GM23338 (cell line): ENCODE measurements around the gene PLXND1. TPM values are rescaled to one million over a fixed set of nuclear protein-coding genes. Genes with fewer than 3 reads are reported as not detected.

Source experiments
- ATAC-seq: fragments of 200-7000 bp; cut with Tn5 transposase; 3 replicates; pipeline ENCODE4 v1.9.1; 2020
- DNase-seq: peaks from one replicate; pipeline ENCODE4 v3.0.0-alpha.2; 2015; ENCODE audit warnings: low spot score
- H2AFZ ChIP-seq: fragments of 200-600 bp; sonication (generic); 2 replicates; pipeline ENCODE4 v1.8.0; 2016; ENCODE audit warnings: antibody characterized with exemption, mild to moderate bottlenecking, moderate library complexity
- H3F3A ChIP-seq: fragments of 200-600 bp; sonication (generic); replicated peaks from 2 replicates; pipeline ENCODE4 v1.8.0; 2017; ENCODE audit warnings: antibody characterized with exemption, mixed run types, low read depth
- H3K27ac ChIP-seq: fragments of 200-600 bp; sonication (generic); 2 replicates; pipeline ENCODE4 v1.6.1; 2016; ENCODE audit warnings: low read depth
- H3K27me3 ChIP-seq: fragments of 200-600 bp; sonication (generic); 2 replicates; pipeline ENCODE4 v1.8.0; 2016; ENCODE audit warnings: mild to moderate bottlenecking, mixed run types, moderate library complexity; ENCODE audit not compliant: insufficient read depth
- H3K36me3 ChIP-seq: fragments of 200-600 bp; sonication (generic); 2 replicates; pipeline ENCODE4 v1.8.0; 2016; ENCODE audit warnings: mild to moderate bottlenecking; ENCODE audit not compliant: insufficient read depth
- H3K4me1 ChIP-seq: fragments of 200-600 bp; sonication (generic); 2 replicates; pipeline ENCODE4 v1.8.0; 2016; ENCODE audit warnings: mild to moderate bottlenecking, moderate library complexity; ENCODE audit not compliant: insufficient read depth
- H3K4me2 ChIP-seq: fragments of 200-600 bp; sonication (generic); 2 replicates; pipeline ENCODE4 v1.7.1; 2017; ENCODE audit warnings: mixed run types
- H3K4me3 ChIP-seq: fragments of 200-600 bp; sonication (generic); 2 replicates; pipeline ENCODE4 v1.6.1; 2016; ENCODE audit warnings: mixed run types
- H3K79me2 ChIP-seq: fragments of 200-600 bp; sonication (generic); replicated peaks from 2 replicates; pipeline ENCODE4 v1.8.0; 2017; ENCODE audit warnings: mild to moderate bottlenecking; ENCODE audit not compliant: insufficient read depth
- H3K9me2 ChIP-seq: fragments of 200-600 bp; sonication (generic); 2 replicates; pipeline ENCODE4 v1.8.0; 2017; ENCODE audit not compliant: insufficient read depth
- H4K20me1 ChIP-seq: fragments of 200-600 bp; sonication (generic); replicated peaks from 2 replicates; pipeline ENCODE4 v1.8.0; 2017; ENCODE audit warnings: mild to moderate bottlenecking; ENCODE audit not compliant: insufficient read depth
- H3K27ac Mint-ChIP-seq: 2 replicates; pipeline ENCODE4 v1.8.0; 2020; ENCODE audit warnings: inconsistent platforms, mild to moderate bottlenecking, moderate library complexity, mixed read lengths
- H3K27me3 Mint-ChIP-seq: 3 replicates; pipeline ENCODE4 v1.8.0; 2022; ENCODE audit warnings: low read depth, mild to moderate bottlenecking, moderate library complexity, mixed read lengths, inconsistent platforms; ENCODE audit not compliant: insufficient read depth, poor library complexity
- H3K36me3 Mint-ChIP-seq: 3 replicates; pipeline ENCODE4 v1.8.0; 2021; ENCODE audit warnings: low read depth, mild to moderate bottlenecking, inconsistent platforms, moderate library complexity, mixed read lengths
- H3K4me1 Mint-ChIP-seq: 3 replicates; pipeline ENCODE4 v1.8.0; 2020; ENCODE audit warnings: mild to moderate bottlenecking, inconsistent platforms, mixed read lengths
- H3K4me3 Mint-ChIP-seq: 3 replicates; pipeline ENCODE4 v1.8.0; 2021; ENCODE audit warnings: moderate library complexity, mild to moderate bottlenecking, inconsistent platforms, mixed read lengths
- H3K9me3 Mint-ChIP-seq: 3 replicates; pipeline ENCODE4 v1.8.0; 2020; ENCODE audit warnings: moderate library complexity, mild to moderate bottlenecking, inconsistent platforms, mixed read lengths
- ETS1 ChIP-seq: IDR thresholded peaks from 2 replicates; pipeline ENCODE4 v1.6.1; 2016; ENCODE audit warnings: antibody characterized with exemption
- NANOG ChIP-seq: IDR thresholded peaks from 2 replicates; pipeline ENCODE4 v1.6.1; 2016; ENCODE audit warnings: antibody characterized with exemption, borderline replicate concordance
- REST ChIP-seq: IDR thresholded peaks from one replicate; pipeline ENCODE4 v1.6.1; 2018; ENCODE audit warnings: antibody characterized with exemption; ENCODE audit not compliant: unreplicated experiment
- ZNF114 ChIP-seq: fragments of 250-450 bp; sonication (Bioruptor Pico); IDR thresholded peaks from 2 replicates; pipeline ENCODE4 v1.5.0; 2020; ENCODE audit warnings: mild to moderate bottlenecking, moderate library complexity
- polyA plus RNA-seq: library from polyadenylated mRNA; unstranded; fragments of >200 nt; fragmentation: Nextera tagmentation; extraction: Ambion mirVana; gene quantifications from 2 replicates; pipeline ENCODE4 v1.2.1, GENCODE V29; 2016
- total RNA-seq: library from RNA; depleted of rRNA; stranded (reverse); fragments of >200 nt; shearing (Covaris generic); gene quantifications from 2 replicates; pipeline ENCODE4 v1.2.3, GENCODE V29; 2014

The PLXND1 gene
- total and polyA plus RNA-seq, 2 experiments from 2014 or later: 13.3 to 60.4 TPM

- Mint-ChIP-seq H3K27me3 (peaks cover 10% of the 10 kb centered on the region), H3K36me3 (no peaks in the 10 kb centered on the region), H3K4me1 (peaks cover 18% of the 10 kb centered on the region), H3K9me3 (no peaks in the 10 kb centered on the region; the same call in 2 of the 3 replicates), H3K4me3 (no peak overlapping the region), H3K27ac (no peak overlapping the region)
- H3F3A ChIP-seq: no peaks in the 10 kb centered on the region
- no peak overlapping the region for H3K4me3 ChIP-seq
- H4K20me1 ChIP-seq: no peaks in the 10 kb centered on the region
- H3K9me2 ChIP-seq: no peaks in the 10 kb centered on the region
- no peak overlapping the region for H3K27ac ChIP-seq
- no peaks in the 10 kb centered on the region for H3K4me1 ChIP-seq
- 0 out of 2 replicates have a peak overlapping the region, but pooled peaks have one; percentile 56 for H2AFZ ChIP-seq
- H3K4me2 ChIP-seq: no peak overlapping the region
- no peaks in the 10 kb centered on the region for H3K27me3 ChIP-seq
- DNase-seq: no peak
- no peaks in the 10 kb centered on the region for H3K79me2 ChIP-seq
- no peak for ATAC-seq
- TF ChIP-seq ETS1: no peak
- no peak for TF ChIP-seq REST
- TF ChIP-seq ZNF114 (CRISPR knock-in tag): no peak
- no peaks in the 10 kb centered on the region for H3K36me3 ChIP-seq
Observed at GRCh38 chr3:129618186-129618820, 11.8 kb upstream of the PLXND1 start.

- no peaks in the 10 kb centered on the region for H3K79me2 ChIP-seq
- H3K4me2 ChIP-seq: no peak overlapping the region
- H3K27ac Mint-ChIP-seq: no peak overlapping the region
- ATAC-seq: no peak
- H3K27me3 Mint-ChIP-seq: peaks cover 9% of the 10 kb centered on the region
- H3K4me3 Mint-ChIP-seq: no peak overlapping the region
- no peaks in the 10 kb centered on the region for H3K4me1 ChIP-seq
- no peaks in the 10 kb centered on the region; the same call in 2 of the 3 replicates for H3K9me3 Mint-ChIP-seq
- no peak overlapping the region for H3K27ac ChIP-seq
- no peaks in the 10 kb centered on the region for H3K9me2 ChIP-seq
- no peaks in the 10 kb centered on the region for H3F3A ChIP-seq
- H3K36me3 ChIP-seq: no peaks in the 10 kb centered on the region
- no peaks in the 10 kb centered on the region for H3K27me3 ChIP-seq
- no peak overlapping the region for H2AFZ ChIP-seq
- no peaks in the 10 kb centered on the region for H4K20me1 ChIP-seq
- H3K36me3 Mint-ChIP-seq: no peaks in the 10 kb centered on the region
- DNase-seq: no peak
- H3K4me3 ChIP-seq: no peak overlapping the region
- peaks cover 19% of the 10 kb centered on the region for H3K4me1 Mint-ChIP-seq
- peak; percentile 12 for TF ChIP-seq REST
- no peak for TF ChIP-seq NANOG
- no peak for TF ChIP-seq ZNF114 (CRISPR knock-in tag)
Observed at GRCh38 chr3:129617381-129618185, 11.1 kb upstream of the PLXND1 start.
